K562 (cell line): ENCODE measurements around the gene PRRT1. TPM values are rescaled to one million over a fixed set of nuclear protein-coding genes. Genes with fewer than 3 reads are reported as not detected.

ENCODE experiments used
- CHCHD3 ChIP-seq: fragments of 250-450 bp; sonication (Bioruptor Pico); IDR thresholded peaks from 2 replicates; pipeline ENCODE4 v2.1.2; 2022; ENCODE audit warnings: mild to moderate bottlenecking
- CREBBP ChIP-seq: IDR thresholded peaks from one replicate; pipeline ENCODE4 v1.6.1; 2012; ENCODE audit warnings: low read depth, mild to moderate bottlenecking, control low read depth, inconsistent platforms, low read length
- CXXC5 ChIP-seq: fragments of 250-450 bp; sonication (Bioruptor Pico); IDR thresholded peaks from 2 replicates; pipeline ENCODE4 v1.8.0; 2022; ENCODE audit warnings: inconsistent platforms, mild to moderate bottlenecking, moderate library complexity
- DIDO1 ChIP-seq: fragments of 450-650 bp; IDR thresholded peaks from 2 replicates; pipeline ENCODE4 v1.6.1; 2016; ENCODE audit warnings: low read depth, missing biosample characterization, missing genetic modification characterization
- FOXP1 ChIP-seq: sonication (generic); formaldehyde crosslinking; IDR thresholded peaks from 2 replicates; pipeline ENCODE4 v1.8.0; 2022; ENCODE audit warnings: mild to moderate bottlenecking, missing genetic modification reagents
- GATAD2B ChIP-seq: fragments of 450-650 bp; IDR thresholded peaks from 2 replicates; pipeline ENCODE4 v1.6.1; 2017; ENCODE audit warnings: mild to moderate bottlenecking, borderline replicate concordance
- HSF4 ChIP-seq: fragments of 250-450 bp; sonication (Bioruptor Pico); IDR thresholded peaks from 2 replicates; pipeline ENCODE4 v2.1.2; 2022; ENCODE audit warnings: mild to moderate bottlenecking, moderate library complexity, borderline replicate concordance
- KAT2B ChIP-seq: IDR thresholded peaks from one replicate; pipeline ENCODE4 v1.6.1; 2012; ENCODE audit warnings: low read depth, mild to moderate bottlenecking, control low read depth, inconsistent platforms, low read length, moderate library complexity
- MAFF ChIP-seq: IDR thresholded peaks from 2 replicates; pipeline ENCODE4 v1.6.1; 2012; ENCODE audit warnings: low read length, improper control_type of control experiment
- MEF2D ChIP-seq: conservative IDR thresholded peaks from 2 replicates; pipeline ENCODE4 v1.6.1; 2016; ENCODE audit warnings: low read depth, missing genetic modification characterization, missing compliant biosample characterization
- POLR3A ChIP-seq: IDR thresholded peaks from 2 replicates; pipeline ENCODE4 v1.6.1; 2011; ENCODE audit warnings: borderline replicate concordance, mild to moderate bottlenecking, moderate library complexity; ENCODE audit not compliant: insufficient read length, insufficient read depth; ENCODE audit errors: extremely low read depth
- RNF2 ChIP-seq: sonication (generic); IDR thresholded peaks from 2 replicates; pipeline ENCODE4 v1.6.1; 2016
- SMAD3 ChIP-seq: fragments of 450-650 bp; formaldehyde crosslinking; conservative IDR thresholded peaks from 2 replicates; pipeline ENCODE4 v1.4.0; 2020; ENCODE audit warnings: mild to moderate bottlenecking
- SMAD4 ChIP-seq: fragments of 250-450 bp; sonication (Bioruptor Pico); conservative IDR thresholded peaks from 2 replicates; pipeline ENCODE4 v1.8.0; 2021; ENCODE audit warnings: inconsistent platforms, mild to moderate bottlenecking, moderate library complexity
- SPI1 ChIP-seq: IDR thresholded peaks from 2 replicates; pipeline ENCODE4 v1.6.1; 2011; ENCODE audit warnings: low read depth, low read length, control low read depth, borderline replicate concordance
- SRSF3 ChIP-seq: fragments of 200-400 bp; formaldehyde crosslinking; IDR thresholded peaks from 2 replicates; pipeline ENCODE4 v1.6.1; 2016; ENCODE audit warnings: mild to moderate bottlenecking, low read length, moderate library complexity; ENCODE audit not compliant: insufficient read depth
- TCF7 ChIP-seq: sonication (generic); IDR thresholded peaks from 2 replicates; pipeline ENCODE4 v1.6.1; 2016; ENCODE audit warnings: antibody characterized with exemption, borderline replicate concordance
- TGIF2 ChIP-seq: sonication (generic); formaldehyde crosslinking; IDR thresholded peaks from 2 replicates; pipeline ENCODE4 v1.8.1; 2022; ENCODE audit warnings: mild to moderate bottlenecking, missing genetic modification reagents, moderate library complexity
- TRIM24 ChIP-seq, 2 experiments: fragments of 450-650 bp; IDR thresholded peaks; 2 replicates each; pipeline ENCODE4 v1.6.1; 2016
- U2AF1 ChIP-seq: fragments of 200-400 bp; formaldehyde crosslinking; optimal IDR thresholded peaks from 2 replicates; pipeline ENCODE3; 2017; ENCODE audit warnings: mild to moderate bottlenecking, low read depth, low read length, moderate library complexity
- ZBTB1 ChIP-seq: sonication (generic); formaldehyde crosslinking; IDR thresholded peaks from 2 replicates; pipeline ENCODE4 v1.8.1; 2023; ENCODE audit warnings: missing genetic modification reagents, low read depth, mild to moderate bottlenecking, borderline replicate concordance
- ZFPM2 ChIP-seq: fragments of 250-450 bp; sonication (Bioruptor Pico); IDR thresholded peaks from 2 replicates; pipeline ENCODE4 v1.5.1; 2022; ENCODE audit warnings: mild to moderate bottlenecking
- ZNF57 ChIP-seq: fragments of 450-650 bp; formaldehyde crosslinking; IDR thresholded peaks from 2 replicates; pipeline ENCODE4 v1.4.0; 2020; ENCODE audit warnings: mild to moderate bottlenecking, moderate library complexity
- ZNF583 ChIP-seq: fragments of 250-450 bp; sonication (Bioruptor Pico); IDR thresholded peaks from 2 replicates; pipeline ENCODE4 v1.4.0; 2020
- ZNF780A ChIP-seq: fragments of 250-450 bp; sonication (Bioruptor Pico); IDR thresholded peaks from 2 replicates; pipeline ENCODE4 v1.5.0; 2021; ENCODE audit warnings: mild to moderate bottlenecking
- ZNF785 ChIP-seq: fragments of 250-450 bp; sonication (Bioruptor Pico); IDR thresholded peaks from 2 replicates; pipeline ENCODE4 v1.4.0; 2020; ENCODE audit warnings: mild to moderate bottlenecking
- polyA plus RNA-seq, 8 experiments: library from polyadenylated mRNA; depleted of rRNA in 4 of 8; stranded (reverse) in 5 of 8; unstranded in 3 of 8; fragments of >200 nt; fragmentation: Nextera tagmentation in 2 of 8; fragmentation: Illumina TruSeq in 1 of 8; extraction: Ambion mirVana in 2 of 8; extraction: Trizol in 1 of 8; gene quantifications; 2 replicates each; pipeline versions ENCODE4 v1.2.1 to v1.2.3, GENCODE V29; 2011 to 2014; ENCODE audit warnings: inconsistent platforms in 1 of 8, missing spikeins in 1 of 8
- total RNA-seq, 7 experiments: library from RNA; depleted of rRNA in 6 of 7; stranded (reverse); fragments of >200 nt in 6 of 7; fragmentation: Illumina TruSeq in 2 of 7; extraction: Trizol in 2 of 7; gene quantifications; 2 replicates each; pipeline versions ENCODE4 v1.2.1 to v1.2.3, GENCODE V29; 2011 to 2021; ENCODE audit warnings: low replicate concordance in 1 of 7
- TF ChIP-seq, protein P1 (sequence below): fragments of 450-650 bp; IDR thresholded peaks from 2 replicates; pipeline ENCODE4 v1.6.1; 2016; ENCODE audit warnings: borderline replicate concordance
- TF ChIP-seq, protein P2 (sequence below): sonication (generic); formaldehyde crosslinking; IDR thresholded peaks from 2 replicates; pipeline ENCODE4 v1.8.1; 2022; ENCODE audit warnings: missing genetic modification reagents
- TF ChIP-seq, protein P3 (sequence below), 2 experiments: fragments of 250-450 bp in 1 of 2; fragments of 450-650 bp in 1 of 2; sonication (Bioruptor Pico) in 1 of 2; IDR thresholded peaks; 2 replicates each; pipeline versions ENCODE4 v1.6.1 to v1.8.0; 2016 to 2021; ENCODE audit warnings: mild to moderate bottlenecking in 2 of 2, moderate library complexity in 2 of 2, missing compliant biosample characterization in 1 of 2, missing genetic modification characterization in 1 of 2

PRRT1 gene
- total and polyA plus RNA-seq, 9 of the 15 experiments (the other 6 are each of a cell fraction or from before 2014, with no cell fraction given), result 0.14 to 3.5 (median 0.41) TPM

DNA sequence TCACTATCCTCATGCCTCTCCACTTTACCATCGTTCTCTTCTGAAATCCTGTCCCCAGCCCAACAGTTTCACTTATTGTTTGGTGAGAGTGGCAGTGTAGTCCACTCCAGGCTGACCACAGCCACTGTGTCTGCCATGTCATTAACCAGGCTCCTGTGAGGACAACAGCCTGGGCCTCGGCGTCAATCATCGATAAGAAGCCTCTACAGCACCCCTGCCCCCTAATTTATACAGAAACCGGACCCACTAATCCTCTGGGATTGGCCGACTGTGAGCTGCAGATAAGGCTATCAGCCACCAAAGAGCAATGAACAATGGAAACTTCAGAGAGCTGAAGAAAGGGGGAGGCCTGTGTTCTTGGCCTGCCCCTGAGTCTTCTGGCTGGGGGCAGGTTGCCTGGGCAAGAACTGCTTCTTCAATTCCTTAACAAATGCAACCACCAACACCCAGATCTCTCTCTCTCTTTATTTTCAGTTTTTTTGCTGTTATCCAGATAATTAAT lies 16.1 kb upstream of the PRRT1 start (continued):
- TF ChIP-seq SPI1, result no peak
- TF ChIP-seq POLR3A, result no peak
- TF ChIP-seq ZNF583 (CRISPR knock-in tag), result peak; percentile 87; the same call in 1 of the 2 replicates
- TF ChIP-seq ZNF785 (CRISPR knock-in tag), result no peak
- peak; percentile 92 for TF ChIP-seq SMAD3 (CRISPR knock-in tag)
- peak; percentile 81 to 88 for TF ChIP-seq TRIM24 (IDR thresholded peaks at IDR 0.05)
- TF ChIP-seq CHCHD3 (CRISPR knock-in tag), result no peak
- no peak; the same call in 1 of the 2 replicates for TF ChIP-seq MAFF
- TF ChIP-seq RNF2, result peak; percentile 89
- no peak for TF ChIP-seq ZNF780A (CRISPR knock-in tag)
- no peak for TF ChIP-seq SRSF3
- no peak for TF ChIP-seq ZNF57
- TF ChIP-seq ZBTB1 (CRISPR knock-in tag), result no peak
- no peak for TF ChIP-seq KAT2B
- no peak for TF ChIP-seq DIDO1 (tag)
- TF ChIP-seq CREBBP, result no peak
- TF ChIP-seq SMAD4, result peak; percentile 90
- no peak for TF ChIP-seq FOXP1 (CRISPR knock-in tag)
- no peak for TF ChIP-seq U2AF1
- TF ChIP-seq, protein P1, sequence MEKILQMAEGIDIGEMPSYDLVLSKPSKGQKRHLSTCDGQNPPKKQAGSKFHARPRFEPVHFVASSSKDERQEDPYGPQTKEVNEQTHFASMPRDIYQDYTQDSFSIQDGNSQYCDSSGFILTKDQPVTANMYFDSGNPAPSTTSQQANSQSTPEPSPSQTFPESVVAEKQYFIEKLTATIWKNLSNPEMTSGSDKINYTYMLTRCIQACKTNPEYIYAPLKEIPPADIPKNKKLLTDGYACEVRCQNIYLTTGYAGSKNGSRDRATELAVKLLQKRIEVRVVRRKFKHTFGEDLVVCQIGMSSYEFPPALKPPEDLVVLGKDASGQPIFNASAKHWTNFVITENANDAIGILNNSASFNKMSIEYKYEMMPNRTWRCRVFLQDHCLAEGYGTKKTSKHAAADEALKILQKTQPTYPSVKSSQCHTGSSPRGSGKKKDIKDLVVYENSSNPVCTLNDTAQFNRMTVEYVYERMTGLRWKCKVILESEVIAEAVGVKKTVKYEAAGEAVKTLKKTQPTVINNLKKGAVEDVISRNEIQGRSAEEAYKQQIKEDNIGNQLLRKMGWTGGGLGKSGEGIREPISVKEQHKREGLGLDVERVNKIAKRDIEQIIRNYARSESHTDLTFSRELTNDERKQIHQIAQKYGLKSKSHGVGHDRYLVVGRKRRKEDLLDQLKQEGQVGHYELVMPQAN, result no peak; the same call in 1 of the 2 replicates
- TF ChIP-seq GATAD2B, result peak; percentile 95; the same call in 1 of the 2 replicates
- TF ChIP-seq HSF4 (CRISPR knock-in tag), result peak; percentile 40; the same call in 1 of the 2 replicates
- TF ChIP-seq, protein P2, sequence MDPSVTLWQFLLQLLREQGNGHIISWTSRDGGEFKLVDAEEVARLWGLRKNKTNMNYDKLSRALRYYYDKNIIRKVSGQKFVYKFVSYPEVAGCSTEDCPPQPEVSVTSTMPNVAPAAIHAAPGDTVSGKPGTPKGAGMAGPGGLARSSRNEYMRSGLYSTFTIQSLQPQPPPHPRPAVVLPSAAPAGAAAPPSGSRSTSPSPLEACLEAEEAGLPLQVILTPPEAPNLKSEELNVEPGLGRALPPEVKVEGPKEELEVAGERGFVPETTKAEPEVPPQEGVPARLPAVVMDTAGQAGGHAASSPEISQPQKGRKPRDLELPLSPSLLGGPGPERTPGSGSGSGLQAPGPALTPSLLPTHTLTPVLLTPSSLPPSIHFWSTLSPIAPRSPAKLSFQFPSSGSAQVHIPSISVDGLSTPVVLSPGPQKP, result no peak
- no peak for TF ChIP-seq TGIF2 (CRISPR knock-in tag)
- peak; percentile 94 for TF ChIP-seq CXXC5 (CRISPR knock-in tag)
- no peak; the same call in 1 of the 2 replicates for TF ChIP-seq TCF7
- 0 out of 2 replicates have a peak, but pooled peaks have one; percentile 50 for TF ChIP-seq MEF2D (tag)
- TF ChIP-seq, protein P3, sequence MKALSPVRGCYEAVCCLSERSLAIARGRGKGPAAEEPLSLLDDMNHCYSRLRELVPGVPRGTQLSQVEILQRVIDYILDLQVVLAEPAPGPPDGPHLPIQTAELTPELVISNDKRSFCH (CRISPR knock-in tag; IDR thresholded peaks at IDR 0.05), result no peak
- TF ChIP-seq, protein P3 (tag; IDR thresholded peaks at IDR 0.05), result no peak; the same call in none of the 2 replicates
- TF ChIP-seq ZFPM2 (CRISPR knock-in tag), result no peak
